ENCODE measurements around the gene DGKI. TPM values are rescaled to one million over a fixed set of nuclear protein-coding genes. Genes with fewer than 3 reads are reported as not detected.

The DGKI gene
- total RNA-seq, 1 donor from 2014 or later: 3.3 TPM

GRCh38 chr7:137345799-137346449 lies 500.9 kb downstream of the DGKI start:
- no peak for DNase-seq (ENCODE audit: low spot score)

- DNase-seq (ENCODE audit: low spot score): peak; percentile 47
Observed at GRCh38 chr7:137343281-137343841, 503.4 kb downstream of the DGKI start, which contains the start of gene PTN. TSS of gene PTN (minus strand) at chr7:137343733. CDS start at chr7:137254973, 88,760 bp downstream.

- DNase-seq (ENCODE audit: low spot score): no peak
Observed at GRCh38 chr7:137342828-137343261, 503.9 kb downstream of the DGKI start.

GRCh38 chr7:137342265-137342664 lies 504.5 kb downstream of the DGKI start:
- no peak for DNase-seq (ENCODE audit: low spot score)

- no peak for DNase-seq (ENCODE audit: low spot score)
Observed at GRCh38 chr7:137337902-137338301, 508.9 kb downstream of the DGKI start.

- no peak for DNase-seq (ENCODE audit: low spot score)
Observed at GRCh38 chr7:137335814-137336213, 511.0 kb downstream of the DGKI start.

- DNase-seq (ENCODE audit: low spot score): no peak
Observed at GRCh38 chr7:137331378-137331777, 515.4 kb downstream of the DGKI start.

Other genes starting within 250 kb of the DGKI start
- gene CREB3L2, start 155.1 kb upstream of the DGKI start, total RNA-seq: 126 TPM
- gene AKR1D1, start 229.5 kb upstream of the DGKI start, total RNA-seq: not detected